ENCODE data around the gene DYNLT2. TPM values are rescaled to one million over a fixed set of nuclear protein-coding genes. Genes with fewer than 3 reads are reported as not detected.

Gene DYNLT2
- total RNA-seq, 1 experiment from 2014 or later: 1.7 TPM

- DNase-seq (ENCODE audit: low spot score) (no peak), ATAC-seq (no peak)
- Mint-ChIP-seq H3K4me1 (peaks cover 5% of the 10 kb centered on the region), H3K36me3 (no peaks in the 10 kb centered on the region), H3K27me3 (ENCODE audit: low read depth) (peaks cover 14% of the 10 kb centered on the region), H3K4me3 (no peak overlapping the region), H3K9me3 (no peaks in the 10 kb centered on the region), H3K27ac (no peak overlapping the region)
- TF ChIP-seq, protein P1, sequence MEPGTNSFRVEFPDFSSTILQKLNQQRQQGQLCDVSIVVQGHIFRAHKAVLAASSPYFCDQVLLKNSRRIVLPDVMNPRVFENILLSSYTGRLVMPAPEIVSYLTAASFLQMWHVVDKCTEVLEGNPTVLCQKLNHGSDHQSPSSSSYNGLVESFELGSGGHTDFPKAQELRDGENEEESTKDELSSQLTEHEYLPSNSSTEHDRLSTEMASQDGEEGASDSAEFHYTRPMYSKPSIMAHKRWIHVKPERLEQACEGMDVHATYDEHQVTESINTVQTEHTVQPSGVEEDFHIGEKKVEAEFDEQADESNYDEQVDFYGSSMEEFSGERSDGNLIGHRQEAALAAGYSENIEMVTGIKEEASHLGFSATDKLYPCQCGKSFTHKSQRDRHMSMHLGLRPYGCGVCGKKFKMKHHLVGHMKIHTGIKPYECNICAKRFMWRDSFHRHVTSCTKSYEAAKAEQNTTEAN (CRISPR knock-in tag; IDR thresholded peaks at IDR 0.05): no peak
- POLR2A ChIA-PET: no interaction called here
- CTCF ChIA-PET: no interaction called here
Observed at GRCh38 chr6:169738976-169739529, 12.3 kb downstream of the DYNLT2 start.

GRCh38 chr6:169738204-169738975 lies 13.0 kb downstream of the DYNLT2 start:
- ATAC-seq (peak; percentile 51; the same call in 1 of the 2 replicates), DNase-seq (ENCODE audit: low spot score) (no peak)
- Mint-ChIP-seq H3K27me3 (ENCODE audit: low read depth) (peaks cover 14% of the 10 kb centered on the region), H3K4me3 (no peak overlapping the region), H3K4me1 (peaks cover 5% of the 10 kb centered on the region), H3K36me3 (no peaks in the 10 kb centered on the region), H3K9me3 (no peaks in the 10 kb centered on the region; the same call in 1 of the 2 replicates), H3K27ac (no peak overlapping the region)
- CTCF ChIA-PET: no interaction called here
- POLR2A ChIA-PET: no interaction called here
- TF ChIP-seq FOXP1 (CRISPR knock-in tag; IDR thresholded peaks at IDR 0.05; ENCODE audit: borderline replicate concordance) (no peak), PRRX2 (CRISPR knock-in tag; IDR thresholded peaks at IDR 0.05) (no peak), ATF2 (CRISPR knock-in tag; IDR thresholded peaks at IDR 0.05; ENCODE audit: borderline replicate concordance, low read depth) (no peak), ZNF423 (CRISPR knock-in tag; IDR thresholded peaks at IDR 0.05) (no peak), ZNF138 (CRISPR knock-in tag; conservative IDR thresholded peaks at IDR 0.05) (no peak), MXD4 (CRISPR knock-in tag; IDR thresholded peaks at IDR 0.05; ENCODE audit: borderline replicate concordance) (no peak), KAT7 (CRISPR knock-in tag; IDR thresholded peaks at IDR 0.05; ENCODE audit: borderline replicate concordance) (no peak), SOX15 (CRISPR knock-in tag; IDR thresholded peaks at IDR 0.05) (no peak), HMGA2 (CRISPR knock-in tag; IDR thresholded peaks at IDR 0.05) (no peak), TEAD4 (CRISPR knock-in tag; IDR thresholded peaks at IDR 0.05) (no peak)
- TF ChIP-seq, protein P2, sequence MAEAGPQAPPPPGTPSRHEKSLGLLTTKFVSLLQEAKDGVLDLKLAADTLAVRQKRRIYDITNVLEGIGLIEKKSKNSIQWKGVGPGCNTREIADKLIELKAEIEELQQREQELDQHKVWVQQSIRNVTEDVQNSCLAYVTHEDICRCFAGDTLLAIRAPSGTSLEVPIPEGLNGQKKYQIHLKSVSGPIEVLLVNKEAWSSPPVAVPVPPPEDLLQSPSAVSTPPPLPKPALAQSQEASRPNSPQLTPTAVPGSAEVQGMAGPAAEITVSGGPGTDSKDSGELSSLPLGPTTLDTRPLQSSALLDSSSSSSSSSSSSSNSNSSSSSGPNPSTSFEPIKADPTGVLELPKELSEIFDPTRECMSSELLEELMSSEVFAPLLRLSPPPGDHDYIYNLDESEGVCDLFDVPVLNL (CRISPR knock-in tag; IDR thresholded peaks at IDR 0.05; ENCODE audit: borderline replicate concordance, low read depth): no peak
- TF ChIP-seq, protein P3, sequence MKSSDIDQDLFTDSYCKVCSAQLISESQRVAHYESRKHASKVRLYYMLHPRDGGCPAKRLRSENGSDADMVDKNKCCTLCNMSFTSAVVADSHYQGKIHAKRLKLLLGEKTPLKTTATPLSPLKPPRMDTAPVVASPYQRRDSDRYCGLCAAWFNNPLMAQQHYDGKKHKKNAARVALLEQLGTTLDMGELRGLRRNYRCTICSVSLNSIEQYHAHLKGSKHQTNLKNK (CRISPR knock-in tag; IDR thresholded peaks at IDR 0.05): no peak

DNA sequence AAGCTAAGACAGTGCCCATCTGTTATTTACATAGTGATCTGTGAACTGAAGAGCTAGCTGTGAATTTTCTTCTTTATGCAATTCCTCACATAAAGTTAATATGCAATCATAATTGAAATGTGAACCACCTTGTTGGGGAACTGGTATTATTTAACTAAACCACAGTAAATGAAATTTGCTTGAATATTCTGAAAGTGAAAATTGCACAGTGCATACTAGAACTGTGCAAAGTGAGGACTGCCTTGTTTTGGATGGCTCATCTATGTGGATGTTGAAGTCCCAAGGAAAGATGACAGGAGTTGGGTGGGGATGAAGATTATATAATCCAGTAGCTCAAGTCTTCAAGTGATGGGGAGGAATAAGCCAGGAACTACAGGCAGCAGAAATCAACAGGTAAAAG lies 21.4 kb downstream of the DYNLT2 start:
- ChIA-PET CTCF (no interaction called here), POLR2A (no interaction called here)
- H3K9me3 Mint-ChIP-seq: no peaks in the 10 kb centered on the region; the same call in 1 of the 2 replicates
- H3K4me1 Mint-ChIP-seq: peaks cover 17% of the 10 kb centered on the region
- no peaks in the 10 kb centered on the region for H3K36me3 Mint-ChIP-seq
- peaks cover 8% of the 10 kb centered on the region for H3K27me3 Mint-ChIP-seq (ENCODE audit: low read depth)
- H3K4me3 Mint-ChIP-seq: no peak overlapping the region
- no peak for TF ChIP-seq NR2C2 (CRISPR knock-in tag; IDR thresholded peaks at IDR 0.05)
- no peak for TF ChIP-seq ATF2 (CRISPR knock-in tag; IDR thresholded peaks at IDR 0.05; ENCODE audit: borderline replicate concordance, low read depth)
- TF ChIP-seq ZNF317 (CRISPR knock-in tag; IDR thresholded peaks at IDR 0.05; ENCODE audit: borderline replicate concordance, low read depth): no peak
- no peak for TF ChIP-seq ELF4 (CRISPR knock-in tag; IDR thresholded peaks at IDR 0.05; ENCODE audit: low read depth)
- TF ChIP-seq JAZF1 (CRISPR knock-in tag; IDR thresholded peaks at IDR 0.05): no peak
- TF ChIP-seq, protein P4, sequence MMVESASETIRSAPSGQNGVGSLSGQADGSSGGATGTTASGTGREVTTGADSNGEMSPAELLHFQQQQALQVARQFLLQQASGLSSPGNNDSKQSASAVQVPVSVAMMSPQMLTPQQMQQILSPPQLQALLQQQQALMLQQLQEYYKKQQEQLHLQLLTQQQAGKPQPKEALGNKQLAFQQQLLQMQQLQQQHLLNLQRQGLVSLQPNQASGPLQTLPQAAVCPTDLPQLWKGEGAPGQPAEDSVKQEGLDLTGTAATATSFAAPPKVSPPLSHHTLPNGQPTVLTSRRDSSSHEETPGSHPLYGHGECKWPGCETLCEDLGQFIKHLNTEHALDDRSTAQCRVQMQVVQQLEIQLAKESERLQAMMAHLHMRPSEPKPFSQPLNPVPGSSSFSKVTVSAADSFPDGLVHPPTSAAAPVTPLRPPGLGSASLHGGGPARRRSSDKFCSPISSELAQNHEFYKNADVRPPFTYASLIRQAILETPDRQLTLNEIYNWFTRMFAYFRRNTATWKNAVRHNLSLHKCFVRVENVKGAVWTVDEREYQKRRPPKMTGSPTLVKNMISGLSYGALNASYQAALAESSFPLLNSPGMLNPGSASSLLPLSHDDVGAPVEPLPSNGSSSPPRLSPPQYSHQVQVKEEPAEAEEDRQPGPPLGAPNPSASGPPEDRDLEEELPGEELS (CRISPR knock-in tag; IDR thresholded peaks at IDR 0.05): no peak
- TF ChIP-seq STAT6 (CRISPR knock-in tag; conservative IDR thresholded peaks at IDR 0.05; ENCODE audit: low read depth): no peak
- no peak for TF ChIP-seq JUN (CRISPR knock-in tag; IDR thresholded peaks at IDR 0.05)
- ATAC-seq: no peak
- no peak for DNase-seq (ENCODE audit: low spot score)
- H3K27ac Mint-ChIP-seq: no peak overlapping the region
